ENCODE measurements around the gene OBSL1.

DNA sequence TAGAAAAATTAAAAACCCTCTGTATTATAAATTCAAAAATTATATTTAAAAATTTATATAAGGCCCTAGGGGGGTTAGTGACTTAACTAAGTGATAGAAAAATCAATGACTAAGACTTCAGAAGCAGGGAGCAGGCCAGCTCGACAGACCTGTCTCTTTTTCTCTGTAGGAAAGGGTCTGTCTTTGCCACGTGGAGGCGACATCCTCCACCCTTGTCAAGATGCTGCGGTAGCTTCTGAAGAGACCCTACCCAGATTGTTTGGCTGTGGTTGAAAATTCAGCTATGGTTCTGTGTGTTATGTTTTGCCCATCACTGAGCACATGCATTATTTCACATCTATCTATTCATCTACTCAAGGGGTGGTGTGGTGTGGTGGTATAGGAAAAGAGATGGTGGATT, 47.9 kb upstream of the OBSL1 start:
- no peak for TF ChIP-seq POLR2AphosphoS5 (IDR thresholded peaks at IDR 0.05; ENCODE audit: low read depth, low read length)
- TF ChIP-seq POLR2A (IDR thresholded peaks at IDR 0.05; ENCODE audit: low read depth, low read length), result no peak
